Left lobe of liver (tissue), 2 donors: ENCODE results near the gene ZNF212. TPM values are rescaled to one million over a fixed set of nuclear protein-coding genes. Genes with fewer than 3 reads are reported as not detected.
"Not testable (repeated sequence)": the region's sequence is repeated elsewhere in the genome, so short reads cannot be mapped to it uniquely, and the experiment has no call there.

Source experiments
- ATAC-seq: fragments of 200-7000 bp; cut with Tn5 transposase; one replicate; pipeline ENCODE4 v1.9.1; 2020; ENCODE audit warnings: mild to moderate bottlenecking, moderate library complexity
- DNase-seq: peaks from one replicate; pipeline ENCODE4 v3.0.0-alpha.2; 2020; ENCODE audit warnings: low spot score
- total RNA-seq: library from RNA; stranded (reverse); gene quantifications from one replicate; pipeline ENCODE4 v1.2.1, GENCODE V29; 2021
- donor health status: DM: no; HTN: no; CAD: no; lungs with moderate emphysema.
- donor health status: DM: no; HTN: yes; CAD: no.

ZNF212 gene
- total RNA-seq, 1 donor from 2014 or later = 6.0 TPM

DNA sequence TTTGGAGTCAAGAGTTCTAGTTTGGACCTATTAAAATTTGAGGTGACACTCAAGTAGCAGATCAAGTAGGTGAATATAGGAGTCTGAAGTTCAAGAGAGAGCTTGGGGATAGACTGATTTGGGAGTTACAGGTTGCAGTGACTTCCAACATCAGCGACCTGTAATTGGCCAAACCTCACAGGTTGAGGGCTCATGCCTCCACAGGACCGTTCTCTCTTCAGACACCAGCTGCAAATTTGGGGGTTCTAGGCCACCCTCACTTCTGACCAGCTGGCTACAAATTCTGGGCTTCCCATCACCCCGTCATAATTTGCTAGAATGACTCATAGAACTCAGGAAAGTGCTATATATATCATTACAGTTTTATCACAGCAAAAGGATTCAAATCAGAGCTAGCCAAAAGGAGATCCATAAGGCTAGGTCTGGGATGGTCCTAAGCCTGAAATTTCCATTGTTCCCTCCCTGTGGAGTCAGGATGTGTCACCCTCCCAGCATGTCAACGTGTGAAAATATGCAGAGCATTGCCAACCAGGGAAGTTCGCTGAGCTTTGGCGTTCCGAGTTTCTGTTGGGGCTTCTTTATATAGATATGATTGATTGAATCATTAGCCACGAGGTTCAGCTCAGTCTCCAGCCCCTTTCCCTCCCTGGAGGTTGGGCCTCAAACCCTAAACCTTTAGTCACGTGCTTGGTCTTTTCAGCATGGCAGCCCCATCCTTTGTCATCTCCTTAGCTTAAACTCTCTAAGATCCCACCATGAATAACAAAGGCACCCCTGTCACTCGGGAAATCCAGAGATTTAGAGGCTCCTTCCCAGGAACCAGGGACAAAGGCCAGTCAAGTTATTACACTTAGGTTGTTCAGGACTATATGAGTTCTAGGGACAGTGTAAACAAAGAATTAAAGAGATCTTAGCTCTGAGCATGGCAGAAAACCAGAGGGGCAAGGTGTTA lies 20.7 kb upstream of the ZNF212 start:
- DNase-seq = no peak
- no peak for ATAC-seq

DNA sequence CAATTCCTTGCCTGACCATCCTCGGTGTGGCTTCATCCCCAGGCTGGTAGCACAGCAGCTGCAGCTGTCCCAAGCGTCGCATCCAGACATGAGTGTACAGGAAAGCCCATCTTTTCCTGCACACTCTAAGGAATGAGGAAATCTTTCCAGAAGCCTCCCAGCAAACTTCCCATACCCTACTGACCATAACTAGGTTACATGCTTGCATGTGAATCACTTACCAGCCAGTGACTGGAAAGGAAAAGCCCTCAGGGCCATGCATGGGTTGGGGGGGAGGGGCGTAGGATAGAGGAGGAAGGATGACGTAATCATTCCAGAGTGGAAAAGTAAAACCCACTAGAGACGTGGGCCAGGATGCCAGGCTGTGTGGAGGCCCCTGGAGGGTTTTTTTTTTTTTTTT lies 18.9 kb upstream of the ZNF212 start:
- ATAC-seq (no peak), DNase-seq (no peak)

DNA sequence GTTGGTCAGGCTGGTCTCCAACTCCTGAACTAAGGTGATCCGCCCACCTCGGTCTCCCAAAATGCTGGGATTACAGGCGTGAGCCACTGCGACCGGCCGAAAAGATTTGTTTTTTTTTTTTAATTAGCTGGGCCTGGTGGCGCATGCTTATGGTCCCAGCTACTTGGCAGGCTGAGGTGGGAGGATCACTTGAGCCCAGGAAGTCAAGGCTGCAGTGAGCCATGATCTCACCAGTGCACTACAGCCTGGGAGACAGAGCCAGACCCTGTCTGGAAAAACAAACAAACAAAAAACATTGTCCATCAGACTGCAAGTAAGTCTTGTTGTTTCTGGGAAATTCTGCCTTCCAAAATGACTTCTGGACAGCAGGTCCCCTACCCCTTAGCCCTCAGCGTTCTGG lies 16.3 kb upstream of the ZNF212 start:
- ATAC-seq (no peak), DNase-seq (no peak)

DNA sequence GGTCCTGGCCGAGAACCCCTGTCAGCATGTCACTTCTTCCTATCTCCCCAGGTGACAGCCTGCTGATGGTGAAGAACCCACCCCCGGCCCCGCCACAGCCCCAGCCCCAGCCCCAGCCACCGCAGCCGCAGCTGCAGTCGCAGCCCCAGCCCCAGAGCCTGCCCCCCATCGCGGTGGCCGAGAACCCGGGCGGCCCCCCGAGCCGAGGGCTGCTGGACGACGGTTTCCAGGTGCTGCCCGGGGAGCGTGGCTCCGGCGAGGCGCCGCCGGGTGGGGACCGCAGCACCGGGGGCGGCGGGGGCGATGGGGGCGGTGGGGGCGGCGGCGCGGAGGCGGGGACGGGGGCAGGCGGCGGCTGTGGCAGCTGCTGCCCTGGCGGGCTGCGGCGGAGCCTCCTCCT lies 15.7 kb upstream of the ZNF212 start:
- ATAC-seq (no peak), DNase-seq (no peak)

DNA sequence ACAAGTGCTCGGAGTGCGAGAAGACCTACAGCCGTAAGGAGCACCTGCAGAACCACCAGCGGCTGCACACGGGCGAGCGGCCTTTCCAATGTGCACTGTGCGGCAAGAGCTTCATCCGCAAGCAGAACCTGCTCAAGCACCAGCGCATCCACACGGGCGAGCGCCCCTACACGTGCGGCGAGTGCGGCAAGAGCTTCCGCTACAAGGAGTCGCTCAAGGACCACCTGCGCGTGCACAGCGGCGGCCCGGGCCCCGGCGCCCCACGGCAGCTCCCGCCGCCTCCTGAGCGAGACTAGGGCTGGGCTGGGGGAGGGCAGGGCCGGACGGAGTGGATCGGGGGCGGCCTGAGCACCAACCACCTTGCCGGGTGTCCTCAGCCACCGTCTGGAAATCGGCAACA lies 15.1 kb upstream of the ZNF212 start:
- DNase-seq (no peak), ATAC-seq (no peak)

DNA sequence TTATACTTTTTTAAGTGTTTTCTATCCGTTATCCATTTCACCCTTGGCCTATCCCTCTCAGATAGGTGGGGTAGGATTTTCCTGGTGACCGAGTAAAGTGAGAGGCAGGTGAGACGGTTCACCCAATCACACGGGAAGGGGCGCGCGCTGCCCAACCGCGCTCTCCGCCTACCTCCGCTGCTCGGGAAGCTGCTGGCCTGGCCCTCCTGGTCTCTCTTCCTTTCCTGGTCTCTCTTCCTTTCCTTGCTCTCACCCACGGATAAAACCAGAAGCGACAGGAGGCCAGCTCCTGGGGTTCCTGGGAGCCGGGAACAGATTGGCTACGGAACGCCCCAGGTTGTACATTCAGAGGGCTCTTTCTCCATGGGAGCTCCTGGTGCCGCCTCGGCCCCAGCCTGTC lies 14.3 kb upstream of the ZNF212 start:
- DNase-seq = no peak
- no peak for ATAC-seq

DNA sequence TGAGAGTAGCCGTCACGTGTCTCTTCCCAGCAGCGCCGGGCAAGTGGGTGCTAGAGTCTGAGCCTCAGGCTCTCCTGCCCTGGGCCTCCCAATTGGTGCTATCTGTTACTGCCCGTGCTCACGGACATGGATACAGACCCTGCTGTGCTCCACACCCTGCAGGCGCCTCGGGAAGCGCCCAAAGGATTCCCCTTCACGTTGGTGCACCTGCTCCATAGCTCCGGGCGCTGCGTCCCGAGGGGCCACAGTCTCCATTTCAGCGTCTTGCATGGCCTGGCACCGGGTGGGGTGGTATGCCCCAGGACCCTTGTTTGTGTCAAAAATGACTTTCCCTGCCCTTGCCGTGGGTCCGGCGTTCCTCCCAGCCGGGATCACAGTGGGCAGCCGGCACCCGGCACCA lies 13.8 kb upstream of the ZNF212 start:
- DNase-seq (no peak), ATAC-seq (no peak)

DNA sequence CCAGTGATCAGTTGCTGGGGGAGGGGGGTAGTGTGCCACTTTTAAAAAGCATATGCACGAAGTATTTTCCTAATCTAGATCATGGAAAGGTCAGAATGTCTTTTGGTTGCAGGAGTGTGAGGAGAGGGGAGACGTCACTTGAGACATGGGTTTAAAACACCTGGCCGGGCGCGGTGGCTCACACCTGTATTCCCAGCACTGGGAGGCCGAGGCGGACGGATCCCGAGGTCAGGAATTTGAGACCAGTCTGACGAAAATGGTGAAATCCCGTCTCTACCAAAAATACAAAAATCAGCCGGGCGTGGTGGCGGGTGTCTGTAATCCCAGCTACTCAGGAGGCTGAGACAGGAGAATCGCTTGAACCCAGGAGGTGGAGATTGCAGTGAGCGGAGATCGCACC lies 13.1 kb upstream of the ZNF212 start:
- ATAC-seq, DNase-seq: not testable (repeated sequence)

DNA sequence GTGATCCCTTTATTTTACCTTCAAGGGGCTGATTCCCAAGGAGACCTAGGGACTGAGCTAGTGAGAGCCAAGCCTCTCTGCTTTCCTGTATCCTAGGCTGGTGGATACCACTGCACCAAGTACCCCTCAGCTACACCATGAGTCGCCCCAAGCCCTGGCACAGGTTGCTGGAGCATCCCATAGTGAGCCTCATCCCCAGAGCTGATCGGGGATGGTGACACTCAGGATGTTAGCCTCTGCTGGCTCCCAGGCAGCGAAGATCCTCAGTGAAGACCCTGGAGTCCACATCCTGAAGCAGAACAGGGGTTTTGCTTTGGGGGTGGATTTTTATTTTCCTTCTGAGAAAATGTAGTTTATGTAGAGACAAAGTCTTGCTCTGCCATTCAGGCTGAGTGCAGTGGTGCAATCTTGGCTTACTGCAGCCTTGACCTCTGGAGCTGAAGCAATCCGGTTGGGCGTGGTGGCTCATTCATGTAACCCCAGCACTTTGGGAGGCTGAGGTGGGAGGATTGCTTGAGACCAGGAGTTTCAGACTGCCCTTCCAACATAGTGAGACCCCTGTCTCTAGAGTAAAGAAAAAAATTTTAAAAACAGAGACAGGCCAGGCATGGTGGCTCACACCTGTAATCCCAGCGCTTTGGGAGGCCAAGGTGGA lies 12.5 kb upstream of the ZNF212 start:
- DNase-seq (no peak), ATAC-seq (peak; percentile 45)

DNA sequence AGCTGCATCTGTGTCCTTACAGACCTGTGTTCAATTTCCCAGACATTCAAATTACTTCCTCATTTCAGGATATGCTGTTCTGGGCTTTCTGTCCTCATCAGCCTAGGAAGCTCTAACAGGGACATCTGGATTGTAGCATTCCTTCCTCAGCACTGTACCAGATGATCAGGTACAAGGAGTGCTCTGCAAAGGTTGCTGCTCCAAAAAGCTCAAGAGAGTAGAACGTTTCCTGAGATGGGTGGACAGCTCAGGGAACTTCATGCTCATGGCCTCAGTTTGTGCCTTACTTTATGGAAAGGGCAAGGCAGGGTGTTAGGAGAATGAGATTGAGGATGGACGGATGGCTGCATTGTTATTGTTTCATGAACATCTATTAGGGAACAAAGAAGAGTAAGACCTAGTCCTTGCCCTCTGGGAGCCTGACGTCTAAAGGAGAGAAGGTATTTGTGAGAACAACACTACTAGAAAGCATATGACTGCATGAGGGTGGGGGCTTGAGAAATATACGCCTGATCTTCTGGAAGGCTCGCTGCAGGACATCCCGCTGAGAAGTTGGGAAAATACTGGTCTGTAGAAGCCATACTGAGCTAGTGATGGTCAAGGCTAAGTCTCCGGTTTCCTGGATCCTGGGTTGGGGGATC lies 10.5 kb upstream of the ZNF212 start:
- ATAC-seq (no peak), DNase-seq (no peak)

DNA sequence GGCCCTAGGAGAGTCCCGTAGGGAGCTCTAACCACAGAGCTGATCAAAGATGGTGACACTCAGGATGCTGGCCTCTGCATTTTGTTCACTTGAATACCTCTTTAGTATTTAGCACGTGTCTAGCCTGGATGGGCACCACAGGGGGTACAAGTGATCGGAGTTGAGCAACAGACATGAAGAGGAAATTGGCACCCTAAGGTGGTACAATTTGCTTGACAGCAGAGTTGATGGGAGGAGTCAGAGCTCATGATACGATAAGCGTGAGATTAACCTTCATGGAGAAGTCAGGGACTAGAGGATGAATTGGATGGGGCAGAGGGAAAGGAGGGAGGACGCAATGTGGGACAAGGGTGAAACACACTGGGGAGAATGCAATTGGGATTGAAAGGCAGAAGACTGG lies 9.9 kb upstream of the ZNF212 start:
- DNase-seq = no peak
- no peak for ATAC-seq

DNA sequence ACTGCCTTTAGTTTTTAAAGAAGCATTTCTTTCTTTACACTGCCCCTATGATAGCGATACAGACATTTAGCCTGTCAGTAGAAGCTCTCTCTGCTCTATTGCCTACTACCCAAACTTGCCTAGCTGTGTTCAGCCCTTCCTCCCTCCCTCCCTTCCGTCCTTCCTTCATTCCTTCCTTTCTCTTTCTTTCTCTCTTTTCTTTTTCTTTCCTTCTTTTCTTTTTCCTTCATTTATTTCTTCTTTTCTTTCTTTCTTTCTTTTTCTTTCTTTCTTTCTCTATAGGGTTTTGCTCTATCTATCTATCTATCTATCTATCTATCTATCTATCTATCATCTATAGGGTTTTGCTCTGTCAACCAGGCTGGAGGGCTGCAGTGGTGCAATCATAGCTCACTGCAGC lies 7.1 kb upstream of the ZNF212 start:
- ATAC-seq (no peak), DNase-seq (no peak)

DNA sequence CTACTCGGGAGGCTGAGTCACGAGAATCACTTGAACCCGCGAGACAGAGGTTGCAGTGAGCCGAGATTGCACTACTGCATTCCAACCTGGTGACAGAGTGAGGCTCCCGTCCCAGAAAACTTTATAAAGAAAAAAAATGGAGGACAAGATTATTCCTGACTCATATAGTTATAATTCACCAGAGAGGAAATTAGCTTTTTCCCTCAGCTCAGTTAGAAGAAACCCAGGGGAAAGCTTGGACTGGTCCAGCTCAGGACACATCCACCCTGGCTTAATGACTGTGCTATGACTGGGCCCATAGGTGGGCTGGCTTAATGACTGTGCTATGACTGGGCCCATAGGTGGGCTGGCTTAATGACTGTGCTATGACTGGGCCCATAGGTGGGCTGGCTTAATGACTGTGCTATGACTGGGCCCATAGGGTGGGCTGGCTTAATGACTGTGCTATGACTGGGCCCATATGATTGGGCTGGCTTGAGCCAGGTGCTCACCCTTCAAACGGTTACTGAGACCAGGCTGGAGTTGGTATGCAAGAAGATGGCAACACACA lies 5.7 kb upstream of the ZNF212 start:
- ATAC-seq, DNase-seq: not testable (repeated sequence)

DNA sequence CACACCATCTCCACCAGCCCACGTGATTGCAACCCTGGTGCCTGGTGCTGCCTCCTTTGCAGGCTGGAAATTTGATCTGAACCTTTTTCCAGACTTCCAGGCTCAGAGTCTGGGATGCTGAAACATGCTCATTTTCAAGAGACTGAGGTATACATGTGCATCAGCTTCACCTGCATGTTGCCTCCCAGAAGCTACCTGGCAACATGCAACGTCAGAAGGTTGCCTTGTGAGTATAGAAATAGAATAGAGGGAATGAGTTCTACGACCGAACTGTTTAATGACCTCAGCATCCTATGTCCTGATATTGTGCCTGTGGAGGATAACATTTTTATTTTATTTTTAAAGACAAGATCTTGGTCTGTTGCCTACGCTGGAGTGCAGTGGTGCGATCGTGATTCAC lies 1.9 kb upstream of the ZNF212 start:
- no peak for ATAC-seq
- no peak for DNase-seq

DNA sequence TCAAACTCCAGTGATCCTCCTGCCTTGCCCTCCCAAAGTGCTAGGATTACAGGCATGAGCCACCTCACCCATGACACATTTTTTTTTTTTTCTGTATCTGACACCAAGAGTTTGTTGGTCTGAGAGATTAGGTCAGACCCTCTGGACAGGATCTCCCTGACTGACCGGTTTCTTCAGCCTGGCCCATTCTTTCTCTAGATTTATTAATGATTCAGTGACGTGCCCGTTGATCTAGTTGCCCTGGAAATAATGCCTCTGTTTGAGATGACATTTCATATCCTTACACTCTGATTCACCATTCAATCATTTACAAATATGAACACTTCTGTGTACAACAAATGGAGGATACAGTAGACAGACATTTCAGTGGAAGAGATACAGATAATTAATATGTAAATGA lies 1.4 kb upstream of the ZNF212 start:
- no peak for DNase-seq
- no peak for ATAC-seq

DNA sequence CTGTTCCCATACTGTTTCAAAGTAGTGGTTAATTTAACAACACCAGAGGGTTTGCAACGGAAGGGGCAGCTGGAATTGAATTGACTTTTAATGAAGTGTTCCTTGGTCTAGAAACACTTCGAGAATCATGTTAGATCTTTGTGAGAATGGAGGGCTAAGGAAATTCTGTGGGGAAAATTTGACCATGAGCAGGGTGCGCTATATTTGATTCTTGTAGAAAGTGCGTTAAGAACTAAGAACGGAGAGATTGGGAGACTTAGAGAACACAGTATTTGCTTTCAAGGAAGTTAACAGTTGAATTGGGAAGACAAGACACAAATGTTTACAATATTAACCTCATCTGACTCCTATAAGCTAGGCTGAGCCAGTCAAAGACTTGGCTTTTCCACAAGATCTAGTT lies 1.2 kb downstream of the ZNF212 start:
- DNase-seq (no peak), ATAC-seq (no peak)

DNA sequence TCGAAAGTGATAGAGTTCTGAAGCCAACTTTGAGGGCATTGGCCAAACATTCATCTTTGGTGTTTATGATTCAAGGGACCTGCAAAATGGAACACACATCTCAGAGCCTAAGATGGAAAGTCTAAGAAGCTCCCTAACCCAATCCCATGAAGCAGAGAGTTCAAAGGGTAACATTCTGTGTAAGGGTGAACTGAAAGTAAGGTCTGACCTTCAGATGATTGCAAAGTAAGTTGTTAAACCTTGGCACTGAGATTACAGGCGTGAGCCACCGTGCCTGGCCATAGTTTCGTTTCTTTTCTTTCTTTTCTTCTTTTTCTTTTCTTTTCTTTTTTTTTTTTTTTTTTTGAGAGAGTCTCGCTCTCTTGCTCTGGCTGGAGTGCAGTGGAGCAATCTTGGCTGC lies 2.2 kb downstream of the ZNF212 start:
- ATAC-seq (peak; percentile 60), DNase-seq (no peak)

DNA sequence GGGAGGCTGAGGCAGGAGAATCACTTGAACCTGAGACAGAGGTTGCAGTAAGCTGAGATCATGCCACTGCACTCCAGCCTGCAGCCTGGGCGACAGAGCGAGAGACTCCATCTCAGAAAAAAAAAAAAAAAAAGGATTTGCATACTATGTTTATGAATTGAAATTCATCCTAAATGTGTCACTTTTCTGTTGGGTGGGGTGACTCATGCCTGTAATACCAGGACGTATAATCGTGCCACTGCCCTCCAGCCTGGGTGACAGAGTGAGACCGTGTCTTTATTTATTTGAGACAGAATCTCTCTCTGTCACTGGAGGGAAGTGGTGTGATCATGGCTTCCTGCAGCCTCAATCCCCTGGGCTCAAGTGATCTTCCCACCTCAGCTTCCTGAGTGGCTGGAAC lies 5.8 kb downstream of the ZNF212 start:
- DNase-seq (no peak), ATAC-seq (no peak)

DNA sequence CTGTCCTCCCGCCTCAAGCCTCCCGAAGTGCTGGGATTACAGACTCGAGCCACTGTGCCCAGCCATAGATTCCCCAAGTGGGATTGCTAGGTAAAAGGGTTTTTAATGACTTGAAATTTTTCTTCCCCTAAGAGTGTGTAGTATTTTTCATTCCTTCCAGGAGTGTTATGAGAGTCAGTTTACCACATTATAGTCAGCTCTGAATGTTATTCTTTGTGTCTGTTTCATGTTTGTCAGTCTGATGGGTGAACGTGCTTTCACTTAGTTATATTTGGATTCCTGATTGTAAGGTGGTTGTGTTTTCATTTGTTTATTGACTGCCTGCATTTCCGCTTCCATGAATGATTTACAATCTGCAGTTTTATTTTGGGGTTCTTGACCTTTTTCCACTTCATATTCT lies 6.3 kb downstream of the ZNF212 start:
- DNase-seq (no peak), ATAC-seq (no peak)

DNA sequence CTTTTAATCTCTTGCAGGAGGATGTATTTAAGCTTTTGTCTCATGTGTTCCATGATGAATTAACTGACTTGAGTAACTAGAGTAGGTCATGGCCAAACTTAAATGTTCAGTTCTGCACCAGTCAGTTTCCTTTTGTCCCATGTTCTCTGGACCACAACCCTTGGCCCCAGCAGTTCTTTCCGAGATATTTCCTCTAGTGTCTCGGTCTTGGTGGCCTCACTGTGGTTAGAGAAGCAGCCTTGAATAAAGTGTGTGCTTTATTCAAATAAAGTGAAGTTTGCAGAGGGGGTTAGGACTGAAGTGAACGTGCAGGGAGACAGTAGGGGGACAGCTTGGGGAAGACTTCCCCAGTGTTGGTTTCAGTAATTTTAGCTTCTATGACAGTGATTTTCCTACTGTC lies 9.3 kb downstream of the ZNF212 start:
- no peak for ATAC-seq
- no peak for DNase-seq

DNA sequence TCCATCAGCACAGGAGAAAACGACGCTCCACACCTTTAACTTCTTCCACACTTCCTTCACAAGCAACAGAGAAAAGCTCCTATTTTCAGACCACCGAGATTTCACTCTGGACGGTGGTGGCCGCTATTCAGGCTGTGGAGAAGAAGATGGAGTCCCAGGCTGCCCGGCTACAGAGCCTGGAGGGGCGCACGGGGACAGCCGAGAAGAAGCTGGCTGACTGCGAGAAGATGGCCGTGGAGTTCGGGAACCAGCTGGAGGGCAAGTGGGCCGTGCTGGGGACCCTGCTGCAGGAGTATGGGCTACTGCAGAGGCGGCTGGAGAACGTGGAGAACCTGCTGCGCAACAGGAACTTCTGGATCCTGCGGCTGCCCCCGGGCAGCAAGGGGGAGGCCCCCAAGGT lies 10.7 kb downstream of the ZNF212 start:
- DNase-seq, ATAC-seq: not testable (repeated sequence)

DNA sequence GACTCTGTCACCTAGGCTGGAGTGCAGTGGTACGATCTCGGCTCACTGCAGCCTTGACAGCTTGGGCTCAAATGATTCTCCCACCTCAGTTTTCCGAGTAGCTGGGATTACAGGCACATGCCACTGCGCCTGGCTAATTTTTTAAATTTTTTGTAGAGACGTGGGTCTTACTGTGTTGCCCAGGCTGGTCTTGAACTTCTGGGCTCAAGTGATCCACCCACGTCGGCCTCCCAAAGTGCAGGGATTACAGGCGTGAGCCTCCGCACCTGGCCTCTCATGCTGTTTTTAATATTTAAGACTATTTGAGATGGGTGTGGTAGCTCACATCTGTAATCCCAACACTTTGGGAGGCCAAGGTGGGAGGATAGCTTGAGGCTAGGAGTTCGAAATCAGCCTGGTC lies 12.1 kb downstream of the ZNF212 start:
- not testable (repeated sequence) for ATAC-seq, DNase-seq
